Activated CD4-positive, alpha-beta T cell treated with anti-CD3 and anti-CD28 coated beads, Interleukin-10, Interleukin-2, amounts not matched to agents 100 ng/mL and 50 ng/mL, durations not matched to agents 16 hours and 8 hours (primary cell): Measurements from ENCODE around the gene FRAS1.
"Not testable (repeated sequence)": the region's sequence is repeated elsewhere in the genome, so short reads cannot be mapped to it uniquely, and the experiment has no call there.

Source experiments
- DNase-seq: peaks from one replicate; pipeline ENCODE4 v3.0.0-alpha.2; 2020

Gene FRAS1, protein sequence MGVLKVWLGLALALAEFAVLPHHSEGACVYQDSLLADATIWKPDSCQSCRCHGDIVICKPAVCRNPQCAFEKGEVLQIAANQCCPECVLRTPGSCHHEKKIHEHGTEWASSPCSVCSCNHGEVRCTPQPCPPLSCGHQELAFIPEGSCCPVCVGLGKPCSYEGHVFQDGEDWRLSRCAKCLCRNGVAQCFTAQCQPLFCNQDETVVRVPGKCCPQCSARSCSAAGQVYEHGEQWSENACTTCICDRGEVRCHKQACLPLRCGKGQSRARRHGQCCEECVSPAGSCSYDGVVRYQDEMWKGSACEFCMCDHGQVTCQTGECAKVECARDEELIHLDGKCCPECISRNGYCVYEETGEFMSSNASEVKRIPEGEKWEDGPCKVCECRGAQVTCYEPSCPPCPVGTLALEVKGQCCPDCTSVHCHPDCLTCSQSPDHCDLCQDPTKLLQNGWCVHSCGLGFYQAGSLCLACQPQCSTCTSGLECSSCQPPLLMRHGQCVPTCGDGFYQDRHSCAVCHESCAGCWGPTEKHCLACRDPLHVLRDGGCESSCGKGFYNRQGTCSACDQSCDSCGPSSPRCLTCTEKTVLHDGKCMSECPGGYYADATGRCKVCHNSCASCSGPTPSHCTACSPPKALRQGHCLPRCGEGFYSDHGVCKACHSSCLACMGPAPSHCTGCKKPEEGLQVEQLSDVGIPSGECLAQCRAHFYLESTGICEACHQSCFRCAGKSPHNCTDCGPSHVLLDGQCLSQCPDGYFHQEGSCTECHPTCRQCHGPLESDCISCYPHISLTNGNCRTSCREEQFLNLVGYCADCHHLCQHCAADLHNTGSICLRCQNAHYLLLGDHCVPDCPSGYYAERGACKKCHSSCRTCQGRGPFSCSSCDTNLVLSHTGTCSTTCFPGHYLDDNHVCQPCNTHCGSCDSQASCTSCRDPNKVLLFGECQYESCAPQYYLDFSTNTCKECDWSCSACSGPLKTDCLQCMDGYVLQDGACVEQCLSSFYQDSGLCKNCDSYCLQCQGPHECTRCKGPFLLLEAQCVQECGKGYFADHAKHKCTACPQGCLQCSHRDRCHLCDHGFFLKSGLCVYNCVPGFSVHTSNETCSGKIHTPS (N-terminal part only)

DNA sequence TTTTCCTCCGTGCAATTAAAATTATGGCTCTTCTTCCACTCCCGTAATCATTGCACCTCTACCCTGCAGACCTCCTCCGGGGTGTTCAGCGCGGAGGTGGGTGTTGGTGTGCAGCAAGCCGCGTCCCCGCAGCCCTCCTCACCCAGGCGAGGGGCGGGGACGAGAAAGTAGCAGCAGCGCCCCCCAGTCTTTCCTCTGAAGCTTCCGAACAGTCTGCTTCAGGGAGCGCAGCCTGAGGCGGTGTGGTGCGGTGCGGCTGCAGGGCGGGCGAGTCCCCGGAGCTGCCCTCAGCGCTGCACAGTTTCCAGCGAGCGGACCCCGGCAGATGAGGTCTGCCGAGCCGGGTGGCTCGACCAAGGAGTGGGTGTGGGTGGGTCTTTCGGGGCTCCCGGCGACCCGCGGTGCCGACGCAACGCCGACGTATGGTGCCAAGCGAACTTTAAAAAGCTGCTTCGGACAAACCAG, at the start of gene FRAS1:
Gene FRAS1 (plus strand): TSS at position 189 of the 465 bp plus-strand sequence. CDS start 687 bp downstream, outside the sequence.
- DNase-seq, result no peak

GRCh38 chr4:78011003-78011402, 46.1 kb upstream of the FRAS1 start:
- DNase-seq, result not testable (repeated sequence)

DNA sequence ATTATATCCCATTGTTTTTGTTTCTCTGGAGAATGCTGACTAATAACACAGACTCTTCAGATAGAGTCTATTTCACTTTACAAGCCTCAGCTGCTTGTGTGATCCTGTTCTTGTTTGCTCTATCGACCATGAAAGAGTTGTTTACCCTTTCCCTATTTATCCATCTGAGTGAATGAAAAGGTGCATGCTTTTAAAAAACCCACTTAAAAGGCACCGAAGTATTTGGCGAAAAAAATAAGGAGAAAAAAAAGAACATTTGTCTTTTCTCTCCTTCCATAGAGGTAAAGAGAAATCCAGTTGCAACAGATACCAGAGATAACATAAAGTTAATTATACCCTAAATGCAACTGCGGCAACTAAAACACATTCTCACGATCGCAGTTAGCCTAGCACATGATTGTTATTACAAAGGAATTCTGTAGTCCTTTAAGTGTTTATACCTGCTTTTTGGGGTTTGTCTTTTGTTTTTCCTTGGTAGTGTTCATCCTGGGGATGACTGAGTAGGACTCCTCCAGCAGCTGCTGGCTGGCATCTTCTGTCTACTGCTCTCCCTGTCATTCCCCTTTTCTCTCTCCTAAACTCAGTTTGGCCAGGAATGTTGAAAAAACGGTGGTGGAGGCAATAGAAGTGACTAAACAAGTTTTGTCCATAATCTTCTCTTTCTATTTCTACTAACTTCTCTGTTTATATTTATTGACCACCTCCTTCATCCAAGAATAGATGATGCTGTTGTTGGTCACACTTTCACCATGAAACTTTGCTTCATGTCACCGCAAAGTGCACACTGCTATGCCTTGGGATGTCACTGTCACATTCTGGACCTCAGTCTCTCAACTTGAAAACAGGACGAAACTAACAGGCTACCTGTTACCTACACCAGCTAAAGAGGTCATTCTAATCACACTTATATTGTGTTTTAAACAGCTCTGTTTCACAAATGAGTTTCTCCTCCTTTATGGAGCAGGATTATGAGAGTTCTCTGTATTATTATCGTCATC, 41.9 kb upstream of the FRAS1 start:
- DNase-seq, result no peak

GRCh38 chr4:78018271-78019049, 38.7 kb upstream of the FRAS1 start:
- DNase-seq, result no peak

GRCh38 chr4:78019414-78019813, 37.7 kb upstream of the FRAS1 start:
- no peak for DNase-seq

DNA sequence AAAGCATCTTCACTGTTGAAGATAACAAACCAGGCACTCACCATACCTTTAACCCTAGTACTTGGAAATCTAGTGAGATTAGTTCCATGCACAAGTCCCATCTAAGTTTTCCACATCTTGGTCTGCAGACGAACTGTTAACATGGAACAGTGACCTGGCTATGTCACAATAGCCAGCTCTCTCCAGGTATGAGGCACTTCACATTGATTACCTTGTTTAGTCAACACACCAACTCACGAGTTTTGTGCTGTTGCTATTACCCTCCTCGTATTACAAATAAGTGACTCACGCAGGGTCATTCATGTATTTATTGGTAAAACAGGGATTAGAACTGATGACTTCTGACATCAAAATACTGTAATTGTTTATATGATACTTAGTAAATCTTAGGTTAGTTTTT, 36.4 kb upstream of the FRAS1 start:
- DNase-seq, result no peak

DNA sequence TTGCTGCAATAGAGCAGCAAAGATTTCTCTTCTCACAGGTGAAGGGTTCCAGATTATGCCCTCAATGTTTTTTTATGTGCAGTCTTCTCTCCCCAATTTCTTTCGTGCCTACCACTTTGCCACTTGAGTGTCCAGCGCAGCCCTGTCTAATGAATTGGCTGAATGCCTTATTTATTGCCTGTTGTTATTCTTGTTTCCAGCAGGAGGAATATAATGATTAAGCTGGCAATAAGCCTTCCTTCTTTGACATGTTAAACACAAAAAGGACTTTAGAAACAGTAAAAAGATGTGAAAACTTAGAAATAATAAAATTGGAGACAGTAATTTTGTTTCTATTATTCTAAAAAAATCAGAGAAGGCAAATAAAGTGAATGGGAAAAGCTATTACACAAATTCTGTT, 34.6 kb upstream of the FRAS1 start:
- no peak for DNase-seq

DNA sequence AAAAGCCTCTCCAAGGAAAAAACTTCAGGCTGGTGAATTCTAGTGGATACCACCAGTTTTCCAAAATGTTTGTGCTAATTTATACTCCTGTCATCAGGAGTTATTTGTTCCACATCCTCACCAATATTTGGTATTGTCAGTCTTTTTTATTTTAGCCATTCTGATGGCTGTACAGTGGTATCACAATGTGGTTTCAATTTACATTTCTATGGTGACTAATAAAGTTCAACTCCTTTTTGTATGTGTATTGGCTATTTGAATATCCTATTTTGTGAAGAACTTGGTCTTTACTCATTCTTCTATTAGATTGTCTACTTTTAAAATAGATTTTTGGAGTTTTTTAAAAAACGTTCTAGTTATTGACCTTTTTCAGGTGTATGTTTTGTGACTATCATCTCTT, 33.0 kb upstream of the FRAS1 start:
- no peak for DNase-seq

- no peak for DNase-seq
Observed at GRCh38 chr4:78024576-78025091, 32.5 kb upstream of the FRAS1 start.

DNA sequence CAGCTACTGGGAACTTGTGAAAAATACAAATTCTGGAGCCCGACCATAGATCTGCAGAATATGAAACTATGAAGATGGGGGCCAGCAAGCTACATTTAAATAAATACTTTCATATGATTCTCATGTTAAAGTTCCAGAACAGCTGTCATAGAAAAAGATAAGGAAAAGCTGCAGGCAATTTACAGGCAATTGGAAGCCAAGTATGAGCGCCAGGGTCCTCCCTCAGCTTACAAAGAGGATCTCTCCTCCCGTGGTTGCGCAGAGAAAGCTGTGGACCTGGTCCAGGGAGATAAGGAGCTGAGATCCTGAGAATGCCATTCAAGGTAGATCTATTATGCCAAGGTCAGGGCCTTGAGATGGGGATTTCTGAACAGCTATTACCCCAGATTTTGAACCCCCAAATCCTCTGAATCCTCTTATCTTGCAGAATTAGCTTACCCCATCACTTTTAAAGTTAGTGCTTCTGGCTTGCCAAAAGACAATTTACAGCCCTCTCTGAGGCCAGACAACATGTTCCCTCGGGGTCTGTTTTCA, 25.6 kb upstream of the FRAS1 start:
- no peak for DNase-seq

- no peak for DNase-seq
Observed at GRCh38 chr4:78032446-78032845, 24.7 kb upstream of the FRAS1 start.

- no peak for DNase-seq
Observed at GRCh38 chr4:78032929-78033328, 24.2 kb upstream of the FRAS1 start.

GRCh38 chr4:78033861-78034260, 23.3 kb upstream of the FRAS1 start:
- no peak for DNase-seq

GRCh38 chr4:78038704-78039103, 18.4 kb upstream of the FRAS1 start:
- no peak for DNase-seq

- DNase-seq, result no peak
Observed at GRCh38 chr4:78039678-78040077, 17.4 kb upstream of the FRAS1 start.

- no peak for DNase-seq
Observed at GRCh38 chr4:78040431-78040830, 16.7 kb upstream of the FRAS1 start.

- DNase-seq, result no peak
Observed at GRCh38 chr4:78047366-78047765, 9.8 kb upstream of the FRAS1 start.

GRCh38 chr4:78056265-78057129, 626 bp upstream of the FRAS1 start:
- DNase-seq, result peak; percentile 28
